Measurements from ENCODE around the gene KMT2B. TPM values are rescaled to one million over a fixed set of nuclear protein-coding genes. Genes with fewer than 3 reads are reported as not detected.

Gene KMT2B
- total RNA-seq, 1 donor, result 28.8 TPM

DNA sequence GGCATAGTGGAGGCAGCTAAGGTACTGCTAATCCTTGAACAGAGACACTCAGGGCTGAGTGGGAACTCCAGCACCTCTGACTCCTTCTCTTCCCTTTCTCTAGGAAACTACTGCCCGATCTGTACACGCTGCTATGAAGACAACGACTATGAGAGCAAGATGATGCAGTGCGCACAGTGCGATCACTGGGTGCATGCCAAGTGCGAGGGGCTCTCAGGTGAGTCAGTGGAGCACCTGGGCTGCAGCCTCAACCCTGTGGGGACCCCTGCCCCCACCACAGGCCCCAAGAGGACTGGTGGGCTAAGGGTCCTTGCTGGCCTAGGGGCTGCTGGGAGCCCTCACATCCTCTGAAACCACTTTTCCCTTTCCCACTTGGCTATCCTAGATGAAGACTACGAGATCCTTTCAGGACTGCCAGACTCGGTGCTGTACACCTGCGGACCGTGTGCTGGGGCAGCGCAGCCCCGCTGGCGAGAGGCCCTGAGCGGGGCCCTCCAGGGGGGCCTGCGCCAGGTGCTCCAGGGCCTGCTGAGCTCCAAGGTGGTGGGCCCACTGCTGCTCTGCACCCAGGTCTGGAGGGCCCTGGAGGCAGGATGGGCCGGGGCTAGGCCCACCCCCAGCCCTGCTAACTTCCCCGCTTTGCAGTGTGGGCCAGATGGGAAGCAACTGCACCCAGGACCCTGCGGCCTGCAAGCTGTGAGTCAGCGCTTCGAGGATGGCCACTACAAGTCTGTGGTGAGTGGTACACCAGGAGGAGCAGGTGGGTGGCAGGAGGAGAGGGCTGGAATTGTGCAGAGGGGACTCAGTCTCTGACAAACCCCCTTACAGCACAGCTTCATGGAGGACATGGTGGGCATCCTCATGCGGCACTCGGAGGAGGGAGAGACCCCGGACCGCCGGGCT is 9.5 kb downstream of the KMT2B start:
- DNase-seq (ENCODE audit: low read depth in 2 of 3, low spot score in 2 of 3), result no peak

DNA sequence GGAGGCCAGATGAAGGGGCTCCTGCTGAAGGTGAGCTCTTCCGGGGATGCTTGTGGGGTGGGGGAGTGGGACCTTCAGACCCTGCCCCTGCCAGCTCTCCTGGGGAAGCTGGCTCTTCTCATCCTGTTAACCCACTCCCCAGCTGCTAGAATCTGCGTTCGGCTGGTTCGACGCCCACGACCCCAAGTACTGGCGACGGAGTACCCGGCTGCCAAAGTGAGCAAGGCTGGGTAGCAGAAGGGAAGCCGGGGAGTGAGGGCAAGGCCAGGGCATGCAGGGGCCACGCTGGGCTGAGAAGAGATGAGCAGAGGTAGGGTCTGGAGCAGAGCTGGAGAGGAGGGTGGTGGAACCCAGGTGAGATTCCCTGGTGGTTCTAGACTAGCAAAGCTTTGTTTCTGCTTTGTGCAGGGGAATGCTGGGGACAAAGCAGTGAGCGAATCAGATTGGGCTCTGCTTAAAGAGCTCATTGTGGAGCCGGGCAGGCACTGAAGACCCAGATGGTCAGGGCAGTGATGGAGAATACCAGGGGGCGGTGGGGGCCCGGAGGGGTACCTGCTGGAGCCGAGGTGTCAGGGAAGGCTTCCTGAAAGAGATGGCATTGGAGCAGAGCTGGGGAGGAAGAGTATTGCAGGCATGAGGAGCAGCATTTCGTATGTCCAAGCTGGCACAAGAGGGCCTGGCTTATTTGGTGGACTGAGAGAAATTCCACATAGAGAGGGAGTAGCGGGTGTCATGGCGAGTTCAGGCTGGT is 10.3 kb downstream of the KMT2B start:
- DNase-seq (ENCODE audit: low read depth in 2 of 3, low spot score in 2 of 3), result no peak

DNA sequence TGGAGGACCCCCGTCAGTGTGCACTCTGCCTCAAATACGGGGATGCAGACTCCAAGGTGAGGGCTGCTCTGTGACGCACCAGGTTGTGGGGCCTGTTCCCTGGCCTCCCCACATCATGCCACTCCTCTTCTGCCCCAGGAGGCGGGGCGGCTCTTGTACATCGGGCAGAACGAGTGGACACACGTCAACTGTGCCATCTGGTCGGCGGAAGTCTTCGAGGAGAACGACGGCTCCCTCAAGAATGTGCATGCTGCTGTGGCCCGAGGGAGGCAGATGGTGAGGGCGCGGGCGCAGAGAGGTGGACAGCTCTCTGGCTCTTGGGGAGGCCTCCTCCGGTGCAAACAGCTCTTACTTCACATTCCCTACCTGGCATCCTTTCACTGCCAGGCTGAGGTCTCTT is 11.2 kb downstream of the KMT2B start:
- no peak for DNase-seq (ENCODE audit: low read depth in 2 of 3, low spot score in 2 of 3)

DNA sequence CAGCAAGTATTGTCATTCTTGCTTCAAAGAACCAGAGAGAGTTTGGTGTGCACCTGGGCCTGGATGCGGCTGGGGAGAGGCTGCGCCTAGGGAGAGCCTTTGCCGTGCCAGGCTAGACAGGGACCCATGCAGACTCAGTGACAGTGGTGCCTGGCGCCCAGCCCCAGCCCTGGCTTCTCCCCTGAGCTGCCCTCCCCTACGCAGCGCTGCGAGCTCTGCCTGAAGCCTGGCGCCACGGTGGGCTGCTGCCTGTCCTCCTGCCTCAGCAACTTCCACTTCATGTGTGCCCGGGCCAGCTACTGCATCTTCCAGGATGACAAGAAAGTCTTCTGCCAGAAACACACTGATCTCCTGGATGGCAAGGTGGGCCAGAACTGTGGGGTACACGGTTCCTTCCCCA is 12.0 kb downstream of the KMT2B start:
- DNase-seq (ENCODE audit: low read depth in 2 of 3, low spot score in 2 of 3), result no peak

DNA sequence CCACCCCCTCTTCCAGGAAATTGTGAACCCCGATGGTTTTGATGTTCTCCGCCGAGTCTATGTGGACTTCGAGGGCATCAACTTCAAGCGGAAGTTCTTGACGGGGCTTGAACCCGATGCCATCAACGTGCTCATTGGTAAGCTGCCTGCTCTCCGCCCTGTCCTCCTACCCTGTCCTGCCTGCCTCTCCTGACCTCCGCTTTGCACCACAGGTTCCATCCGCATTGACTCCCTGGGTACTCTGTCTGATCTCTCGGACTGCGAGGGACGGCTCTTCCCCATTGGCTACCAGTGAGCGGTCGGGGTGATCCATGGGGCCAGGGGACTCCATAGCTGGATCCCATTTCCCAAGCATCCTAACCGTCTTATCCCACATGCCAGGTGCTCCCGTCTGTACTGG is 12.5 kb downstream of the KMT2B start:
- no peak for DNase-seq (ENCODE audit: low read depth in 2 of 3, low spot score in 2 of 3)

DNA sequence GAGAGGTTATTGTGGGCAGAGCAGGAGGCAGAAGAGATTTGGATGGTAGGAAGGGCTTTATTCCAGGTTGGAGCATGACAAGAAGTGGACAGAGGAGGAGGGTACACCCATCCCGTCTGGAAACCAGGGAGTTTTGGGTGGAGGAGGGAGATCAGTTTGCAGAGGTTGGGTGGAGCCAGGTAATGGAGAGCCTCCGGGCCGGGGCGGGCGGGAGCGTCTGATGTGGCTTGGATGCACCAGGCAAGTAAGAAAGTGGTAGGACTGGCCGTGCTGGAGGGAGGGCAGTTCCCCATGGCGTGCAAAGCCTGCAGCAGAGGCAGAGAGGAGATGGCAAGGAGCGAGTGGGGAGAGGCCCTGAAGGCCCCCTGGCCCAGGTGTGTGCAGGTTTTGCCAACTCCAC is 13.6 kb downstream of the KMT2B start:
- DNase-seq (ENCODE audit: low read depth in 2 of 3, low spot score in 2 of 3), result no peak

DNA sequence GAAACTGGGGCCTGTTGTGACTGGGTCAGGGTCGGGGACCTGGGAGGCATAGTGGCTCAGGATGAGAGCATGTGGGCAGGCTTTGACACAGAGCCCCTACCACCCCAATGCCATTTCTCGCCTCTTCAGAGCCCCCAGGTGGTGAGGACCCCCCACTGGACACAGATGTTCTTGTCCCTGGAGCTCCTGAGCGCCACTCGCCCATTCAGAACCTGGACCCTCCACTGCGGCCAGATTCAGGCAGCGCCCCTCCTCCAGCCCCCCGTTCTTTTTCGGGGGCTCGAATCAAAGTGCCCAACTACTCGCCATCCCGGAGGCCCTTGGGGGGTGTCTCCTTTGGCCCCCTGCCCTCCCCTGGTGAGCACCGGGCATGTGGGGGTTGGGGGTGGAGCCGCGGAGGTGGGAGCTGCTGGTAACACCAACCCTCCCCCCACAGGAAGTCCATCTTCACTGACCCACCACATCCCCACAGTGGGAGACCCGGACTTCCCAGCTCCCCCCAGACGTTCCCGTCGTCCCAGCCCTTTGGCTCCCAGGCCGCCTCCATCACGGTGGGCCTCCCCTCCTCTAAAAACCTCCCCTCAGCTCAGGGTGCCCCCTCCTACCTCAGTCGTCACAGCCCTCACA is 14.1 kb downstream of the KMT2B start:
- DNase-seq (ENCODE audit: low read depth in 2 of 3, low spot score in 2 of 3), result no peak

DNA sequence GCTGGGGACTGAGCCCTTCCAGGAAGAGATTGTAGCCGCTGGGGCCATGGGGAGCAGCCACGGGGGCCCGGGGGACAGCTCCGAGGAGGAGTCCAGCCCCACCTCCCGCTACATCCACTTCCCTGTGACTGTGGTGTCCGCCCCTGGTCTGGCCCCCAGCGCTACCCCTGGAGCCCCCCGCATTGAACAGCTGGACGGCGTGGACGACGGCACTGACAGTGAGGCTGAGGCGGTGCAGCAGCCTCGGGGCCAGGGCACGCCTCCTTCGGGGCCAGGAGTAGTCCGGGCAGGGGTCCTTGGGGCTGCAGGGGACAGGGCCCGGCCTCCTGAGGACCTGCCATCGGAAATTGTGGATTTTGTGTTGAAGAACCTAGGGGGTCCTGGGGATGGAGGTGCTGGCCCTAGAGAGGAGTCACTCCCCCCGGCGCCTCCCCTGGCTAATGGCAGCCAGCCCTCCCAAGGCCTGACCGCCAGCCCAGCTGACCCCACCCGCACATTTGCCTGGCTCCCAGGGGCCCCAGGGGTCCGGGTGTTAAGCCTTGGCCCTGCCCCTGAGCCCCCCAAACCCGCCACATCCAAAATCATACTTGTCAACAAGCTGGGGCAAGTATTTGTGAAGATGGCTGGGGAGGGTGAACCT is 14.9 kb downstream of the KMT2B start:
- no peak for DNase-seq (ENCODE audit: low read depth in 2 of 3, low spot score in 2 of 3)

DNA sequence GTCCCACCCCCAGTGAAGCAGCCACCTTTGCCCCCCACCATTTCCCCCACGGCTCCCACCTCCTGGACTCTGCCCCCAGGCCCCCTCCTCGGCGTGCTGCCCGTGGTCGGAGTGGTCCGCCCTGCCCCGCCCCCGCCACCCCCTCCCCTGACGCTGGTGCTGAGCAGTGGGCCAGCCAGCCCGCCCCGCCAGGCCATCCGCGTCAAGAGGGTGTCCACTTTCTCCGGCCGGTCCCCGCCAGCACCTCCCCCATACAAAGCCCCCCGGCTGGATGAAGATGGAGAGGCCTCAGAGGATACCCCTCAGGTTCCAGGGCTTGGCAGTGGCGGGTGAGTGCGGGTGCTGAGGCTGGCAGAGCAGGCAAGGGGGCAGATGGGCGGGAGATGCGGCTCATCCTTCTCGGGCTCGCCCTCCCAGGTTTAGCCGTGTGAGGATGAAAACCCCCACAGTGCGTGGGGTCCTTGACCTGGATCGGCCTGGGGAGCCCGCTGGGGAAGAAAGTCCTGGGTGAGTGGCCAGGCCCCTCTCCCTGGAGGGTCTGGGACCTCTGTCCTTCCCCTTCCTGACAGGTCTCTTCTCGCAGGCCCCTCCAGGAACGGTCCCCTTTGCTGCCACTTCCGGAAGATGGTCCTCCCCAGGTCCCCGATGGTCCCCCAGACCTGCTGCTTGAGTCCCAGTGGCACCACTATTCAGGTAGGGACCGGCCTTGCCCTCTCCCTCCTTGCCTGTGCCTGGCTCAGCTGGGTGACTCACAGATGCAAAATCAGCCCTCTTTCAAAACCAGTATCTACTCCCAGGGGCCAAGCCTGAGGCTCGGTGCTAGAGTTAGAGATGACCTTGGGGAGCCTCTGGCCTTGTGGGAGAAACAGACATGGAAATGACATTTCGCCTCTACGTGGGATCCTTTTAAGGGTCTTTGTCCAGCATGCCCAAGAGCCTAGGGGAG is 15.7 kb downstream of the KMT2B start:
- DNase-seq (ENCODE audit: low read depth in 2 of 3, low spot score in 2 of 3), result no peak

DNA sequence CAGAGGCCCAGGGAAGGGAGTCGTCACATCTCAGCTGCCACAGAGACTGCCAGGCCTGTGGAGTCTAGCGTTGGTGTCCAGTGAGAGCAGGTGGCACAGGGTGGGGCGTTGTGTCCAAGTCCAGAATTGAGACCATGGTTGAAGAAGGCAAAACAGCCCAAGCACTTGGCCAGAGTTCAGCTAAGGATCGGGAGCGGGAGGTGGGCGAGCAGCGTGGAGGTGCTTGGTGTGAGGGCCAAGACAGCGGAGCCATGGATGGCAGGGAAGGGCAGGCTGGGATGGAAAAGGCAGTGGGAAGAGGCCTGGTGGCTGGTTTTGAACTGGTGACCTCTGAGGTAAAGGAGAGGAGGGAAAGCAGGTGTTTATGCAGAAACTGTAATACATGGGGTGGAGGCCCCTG is 16.5 kb downstream of the KMT2B start:
- no peak for DNase-seq (ENCODE audit: low read depth in 2 of 3, low spot score in 2 of 3)

DNA sequence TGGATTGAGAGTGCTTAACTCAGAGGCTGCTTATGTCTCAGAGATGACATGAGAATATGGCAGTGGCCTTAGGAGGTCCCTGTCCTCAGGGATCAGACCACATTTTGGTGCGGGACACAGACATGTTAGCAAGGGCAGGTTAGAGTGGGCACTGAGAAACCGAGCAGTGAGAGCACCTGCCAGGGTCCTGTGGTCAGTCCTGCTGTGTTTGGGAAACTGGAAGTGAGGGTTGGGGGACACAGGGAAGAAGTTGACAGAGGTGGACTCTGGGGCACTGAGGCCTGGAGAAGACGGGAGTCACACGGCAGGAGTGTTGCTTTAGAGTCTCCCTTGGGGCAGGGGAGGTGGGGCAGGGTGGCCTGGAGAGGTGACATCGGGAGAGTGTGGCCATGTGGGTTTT is 17.1 kb downstream of the KMT2B start:
- no peak for DNase-seq (ENCODE audit: low read depth in 2 of 3, low spot score in 2 of 3)

DNA sequence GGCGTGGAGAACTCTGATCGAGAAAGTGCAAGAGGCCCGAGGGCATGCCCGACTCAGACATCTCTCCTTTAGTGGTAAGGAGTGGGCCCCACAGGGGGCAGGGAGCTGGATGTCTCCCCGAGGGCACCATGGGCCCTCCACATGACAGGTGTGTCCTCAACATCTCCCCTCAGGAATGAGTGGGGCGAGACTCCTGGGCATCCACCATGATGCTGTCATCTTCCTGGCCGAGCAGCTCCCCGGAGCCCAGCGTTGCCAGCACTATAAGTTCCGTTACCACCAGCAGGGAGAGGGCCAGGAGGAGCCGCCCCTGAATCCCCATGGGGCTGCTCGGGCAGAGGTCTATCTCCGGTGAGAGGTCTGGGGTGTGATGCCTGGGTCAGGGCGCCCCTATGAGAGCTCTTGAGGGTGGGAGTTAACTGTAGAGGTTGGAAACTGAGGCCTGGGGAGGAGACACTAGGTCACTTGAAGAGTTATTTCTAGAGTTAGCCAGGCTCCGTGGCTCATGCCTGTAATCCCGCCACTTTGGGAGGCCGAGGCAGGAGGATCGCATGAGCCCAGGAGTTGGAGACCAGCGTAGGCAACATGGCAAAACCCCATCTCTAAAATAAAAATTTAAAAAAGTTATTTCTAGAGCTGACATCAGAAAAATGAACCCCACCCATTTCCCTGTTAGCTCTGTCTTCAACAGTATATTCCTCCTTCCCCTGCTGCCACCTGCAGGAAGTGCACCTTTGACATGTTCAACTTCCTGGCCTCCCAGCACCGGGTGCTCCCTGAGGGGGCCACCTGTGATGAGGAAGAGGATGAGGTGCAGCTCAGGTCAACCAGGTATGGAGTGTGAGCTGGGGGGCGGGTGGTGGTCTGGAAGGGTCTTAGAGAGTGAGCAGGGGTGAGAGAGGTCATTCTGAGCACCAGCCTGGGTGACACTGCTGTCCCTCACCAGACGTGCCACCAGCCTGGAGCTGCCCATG is 19.4 kb downstream of the KMT2B start:
- DNase-seq (ENCODE audit: low read depth in 2 of 3, low spot score in 2 of 3), result no peak

DNA sequence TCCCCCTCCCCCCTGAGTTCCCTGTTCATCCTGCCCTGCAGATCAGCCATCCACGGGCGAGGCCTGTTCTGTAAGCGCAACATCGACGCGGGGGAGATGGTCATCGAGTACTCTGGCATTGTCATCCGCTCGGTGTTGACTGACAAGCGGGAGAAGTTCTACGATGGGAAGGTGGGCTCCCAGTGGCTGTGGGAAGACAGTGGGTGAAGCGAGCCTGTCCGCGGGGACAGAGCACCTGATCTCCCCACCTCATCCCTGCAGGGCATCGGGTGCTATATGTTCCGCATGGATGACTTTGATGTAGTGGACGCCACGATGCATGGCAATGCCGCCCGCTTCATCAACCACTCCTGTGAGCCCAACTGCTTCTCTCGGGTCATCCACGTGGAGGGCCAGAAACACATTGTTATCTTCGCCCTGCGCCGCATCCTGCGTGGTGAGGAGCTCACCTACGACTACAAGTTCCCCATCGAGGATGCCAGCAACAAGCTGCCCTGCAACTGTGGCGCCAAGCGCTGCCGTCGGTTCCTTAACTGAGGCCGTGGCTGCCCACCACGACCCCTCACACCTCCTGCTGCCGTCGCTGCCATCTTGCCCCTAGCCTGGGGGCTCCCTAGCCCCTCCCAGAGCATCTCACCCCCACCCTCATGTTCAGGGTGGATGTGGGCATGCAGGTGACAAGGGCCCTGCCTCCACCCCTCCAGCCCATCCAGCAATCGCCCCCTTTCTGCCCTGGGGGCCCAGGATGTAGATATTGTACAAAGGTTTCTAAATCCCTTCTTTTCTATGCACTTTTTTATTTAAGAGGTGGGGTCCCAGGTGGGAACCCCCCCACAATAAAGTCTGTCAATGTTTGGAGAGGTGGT is 20.5 kb downstream of the KMT2B start:
- no peak for DNase-seq (ENCODE audit: low read depth in 2 of 3, low spot score in 2 of 3)

DNA sequence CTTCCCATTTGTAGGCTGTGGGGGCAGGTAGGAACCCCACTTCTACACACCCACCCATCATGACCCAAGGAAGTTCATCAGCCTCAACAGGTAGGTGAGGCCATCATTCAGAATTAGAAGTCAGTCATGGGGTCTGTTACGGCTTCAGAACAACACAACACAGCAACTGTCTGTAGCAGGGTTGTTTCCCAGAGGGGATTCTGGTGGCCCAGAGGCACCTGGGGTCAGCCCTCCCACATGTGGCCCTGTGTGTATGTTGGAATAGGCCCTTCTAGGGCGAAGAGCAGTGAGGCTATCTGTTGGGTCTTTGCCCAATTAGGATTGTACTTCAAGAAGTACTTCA is 21.1 kb downstream of the KMT2B start:
- no peak for DNase-seq (ENCODE audit: low read depth in 2 of 3, low spot score in 2 of 3)

DNA sequence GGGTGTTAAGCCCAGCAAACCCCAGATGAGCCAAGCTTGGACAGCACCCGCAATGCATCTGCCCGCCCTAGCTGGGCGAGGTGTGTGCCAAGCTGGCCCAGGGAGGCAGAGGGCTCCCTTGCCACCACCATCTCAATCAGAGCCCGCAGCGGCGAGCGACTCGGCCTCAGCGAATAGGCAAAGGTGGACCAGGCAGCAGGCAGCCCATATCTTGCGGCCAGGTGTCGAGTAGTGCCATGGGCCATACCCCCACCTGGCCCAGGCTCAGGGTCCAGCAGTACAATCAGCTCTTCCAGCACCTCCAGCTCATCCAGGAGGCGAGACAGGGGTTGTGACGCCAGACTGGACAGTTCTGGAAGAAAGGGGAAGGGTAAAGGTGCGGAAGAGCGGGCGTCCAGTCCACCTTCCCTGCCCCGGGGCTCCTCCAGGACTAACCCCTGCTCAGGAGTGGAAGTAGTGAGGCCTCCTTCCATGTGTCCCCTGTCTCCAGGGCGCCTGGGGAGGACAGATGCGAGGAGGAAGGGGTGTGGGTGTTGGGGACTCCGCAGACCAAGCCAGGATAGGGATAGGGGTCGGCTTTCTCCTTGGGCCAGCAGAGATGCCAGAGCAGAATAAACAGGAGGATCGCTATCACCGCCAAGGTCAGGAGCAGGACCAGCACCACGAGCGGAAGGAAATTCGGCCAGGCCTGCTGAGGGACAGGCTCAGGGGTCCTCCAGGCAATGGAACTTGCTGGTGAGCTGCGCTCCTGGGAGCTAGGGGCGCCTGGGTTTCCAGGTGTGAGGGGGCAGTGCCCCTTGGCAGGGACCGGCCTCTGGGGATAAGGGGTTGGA is 21.7 kb downstream of the KMT2B start:
- no peak for DNase-seq (ENCODE audit: low read depth in 2 of 3, low spot score in 2 of 3)

DNA sequence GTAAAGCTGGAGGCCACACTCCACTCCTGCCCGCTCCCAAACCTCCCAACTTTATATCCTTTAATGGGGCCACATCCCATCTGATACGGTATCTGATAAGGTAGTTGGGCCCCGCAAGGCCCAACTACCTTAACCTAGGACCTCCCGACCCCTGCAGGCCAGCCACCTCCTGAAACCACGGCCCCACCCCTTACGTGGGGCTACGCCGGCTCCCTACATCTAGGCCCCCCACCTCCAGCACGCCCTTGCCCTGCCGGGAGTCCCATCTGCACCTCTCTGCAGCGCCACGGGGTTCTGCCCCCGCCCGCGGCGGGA is 22.3 kb downstream of the KMT2B start:
- DNase-seq (ENCODE audit: low read depth in 2 of 3, low spot score in 2 of 3), result no peak
